Adrenal gland (tissue), 12 donors: ENCODE data around the gene FSTL5. TPM values are rescaled to one million over a fixed set of nuclear protein-coding genes. Genes with fewer than 3 reads are reported as not detected.

Experiments used
- DNase-seq, 7 donors: peaks; one replicate each; pipeline ENCODE4 v3.0.0-alpha.2; 2019 to 2020
- H3K27ac ChIP-seq, 5 donors: fragments of 200-600 bp; sonication (generic) in 4 of 5; 1 replicate in 3 of 5; 2 replicates in 2 of 5; pipeline versions ENCODE4 v1.5.1 to v1.8.0; 2016 to 2020; ENCODE audit warnings: mild to moderate bottlenecking in 1 of 5
- H3K27me3 ChIP-seq: fragments of 200-600 bp; 2 replicates; pipeline ENCODE4 v1.8.0; 2021
- H3K36me3 ChIP-seq, 2 donors: fragments of 200-600 bp; replicated peaks in 1 of 2; 1 replicate in 1 of 2; 2 replicates in 1 of 2; pipeline versions ENCODE4 v1.5.1 to v1.8.0; 2018 to 2022
- H3K4me1 ChIP-seq, 2 donors: fragments of 200-600 bp; replicated peaks in 1 of 2; 1 replicate in 1 of 2; 2 replicates in 1 of 2; pipeline versions ENCODE4 v1.5.1 to v1.8.0; 2018 to 2021
- H3K4me3 ChIP-seq, 4 donors: fragments of 200-600 bp; sonication (generic) in 3 of 4; one replicate each; pipeline ENCODE4 v1.5.1; 2016 to 2018
- H3K9me3 ChIP-seq, 3 donors: fragments of 200-600 bp; sonication (generic) in 1 of 3; replicated peaks in 1 of 3; 1 replicate in 2 of 3; 2 replicates in 1 of 3; pipeline versions ENCODE4 v1.5.1 to v1.8.0; 2016 to 2021
- POLR2A ChIP-seq, 2 donors: fragments of 450-650 bp; IDR thresholded peaks; one replicate each; pipeline ENCODE4 v1.6.1; 2017; ENCODE audit warnings: antibody characterized with exemption in 2 of 2, mild to moderate bottlenecking in 2 of 2, moderate library complexity in 1 of 2
- WGBS, 4 donors: extraction: QIAGEN DNeasy Blood & Tissue Kit in 2 of 4; methylation state at CpG; one replicate each; pipeline versions ENCODE4 v1.1.5 to v1.1.7; 2013 to 2017; 5-methylcytosine and 5-hydroxymethylcytosine counted together
- intact Hi-C, 2 donors: fragments of 100-400 bp; cut with DNase I; formaldehyde crosslinking; loops; one replicate each; pipeline versions ENCODE4 v1.14.1 to v1.15.0; 2022 to 2023
- polyA plus RNA-seq, 3 donors: library from polyadenylated mRNA; stranded (reverse); fragments of 200-250 nt in 2 of 3; fragments of 350-450 nt in 1 of 3; fragmentation: Illumina TruSeq in 1 of 3; extraction: RNeasy Lipid Tissue Mini Kit (QIAGEN cat#74804) in 1 of 3; gene quantifications; one replicate each; pipeline ENCODE4 v1.2.3, GENCODE V29; 2013 to 2014
- total RNA-seq, 9 donors: library from RNA; depleted of rRNA in 4 of 9; stranded (reverse); fragments of >200 nt in 4 of 9; fragments of 120-200 nt in 1 of 9; fragmentation: NEBNext Ultra II Directional in 1 of 9; extraction: Animal tissue kit (Norgen Biotek cat#: 25700) in 1 of 9; gene quantifications; one replicate each; pipeline versions ENCODE4 v1.1.0 to v1.2.4, GENCODE V29; 2013 to 2023
- TF ChIP-seq, protein P1 (sequence below), 6 experiments: fragments of 450-650 bp in 4 of 6; fragments of 200-600 bp in 2 of 6; sonication (generic) in 1 of 6; IDR thresholded peaks; 1 replicate in 5 of 6; 2 replicates in 1 of 6; pipeline versions ENCODE4 v1.5.1 to v1.8.0; 2016 to 2021; ENCODE audit warnings: antibody characterized with exemption in 6 of 6, mild to moderate bottlenecking in 2 of 6, moderate library complexity in 1 of 6
- donor health status: healthy with polysubstance abuse.
- donor health status: Bipolar disorder and iron deficiency.
- donor health status: DM: yes; HTN: yes; CAD: no.
- donor health status: DM: no; HTN: no; CAD: no.
- donor health status: DM: no; HTN: no; CAD: no.
- donor health status: DM: yes; HTN: yes; CAD: no.

Gene FSTL5
- total and polyA plus RNA-seq, 12 donors = 0.10 to 7.7 (median 0.64) TPM; not detected in 3

- H3K4me3 ChIP-seq = no peak overlapping the region
- H3K27me3 ChIP-seq = no peaks in the 10 kb centered on the region
- H3K9me3 ChIP-seq = no peaks in the 10 kb centered on the region
- 70 to 89% (median 81%) methylated on average over 4 of the region's 4 CpGs for WGBS, 4 donors
- intact Hi-C loops = no loop called here
- no peak overlapping the region for H3K27ac ChIP-seq
- DNase-seq = no peak
- TF ChIP-seq, protein P1, sequence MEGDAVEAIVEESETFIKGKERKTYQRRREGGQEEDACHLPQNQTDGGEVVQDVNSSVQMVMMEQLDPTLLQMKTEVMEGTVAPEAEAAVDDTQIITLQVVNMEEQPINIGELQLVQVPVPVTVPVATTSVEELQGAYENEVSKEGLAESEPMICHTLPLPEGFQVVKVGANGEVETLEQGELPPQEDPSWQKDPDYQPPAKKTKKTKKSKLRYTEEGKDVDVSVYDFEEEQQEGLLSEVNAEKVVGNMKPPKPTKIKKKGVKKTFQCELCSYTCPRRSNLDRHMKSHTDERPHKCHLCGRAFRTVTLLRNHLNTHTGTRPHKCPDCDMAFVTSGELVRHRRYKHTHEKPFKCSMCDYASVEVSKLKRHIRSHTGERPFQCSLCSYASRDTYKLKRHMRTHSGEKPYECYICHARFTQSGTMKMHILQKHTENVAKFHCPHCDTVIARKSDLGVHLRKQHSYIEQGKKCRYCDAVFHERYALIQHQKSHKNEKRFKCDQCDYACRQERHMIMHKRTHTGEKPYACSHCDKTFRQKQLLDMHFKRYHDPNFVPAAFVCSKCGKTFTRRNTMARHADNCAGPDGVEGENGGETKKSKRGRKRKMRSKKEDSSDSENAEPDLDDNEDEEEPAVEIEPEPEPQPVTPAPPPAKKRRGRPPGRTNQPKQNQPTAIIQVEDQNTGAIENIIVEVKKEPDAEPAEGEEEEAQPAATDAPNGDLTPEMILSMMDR (IDR thresholded peaks at IDR 0.05) = no peak
- TF ChIP-seq POLR2A (IDR thresholded peaks at IDR 0.05) = no peak
- H3K4me1 ChIP-seq = no peaks in the 10 kb centered on the region
- no peaks in the 10 kb centered on the region for H3K36me3 ChIP-seq
Measured at GRCh38 chr4:161466316-161466715, 697.5 kb downstream of the FSTL5 start.

- no peak for DNase-seq
- no peak overlapping the region for H3K27ac ChIP-seq
- intact Hi-C loops = no loop called here
- WGBS, 4 donors = 50 to 58% (median 56%) methylated on average over 2 of the region's 2 CpGs
- TF ChIP-seq POLR2A (IDR thresholded peaks at IDR 0.05) = no peak
- TF ChIP-seq, protein P1 (IDR thresholded peaks at IDR 0.05) = no peak
- no peaks in the 10 kb centered on the region for H3K27me3 ChIP-seq
- no peaks in the 10 kb centered on the region for H3K9me3 ChIP-seq
- no peaks in the 10 kb centered on the region for H3K4me1 ChIP-seq
- no peak overlapping the region for H3K4me3 ChIP-seq
- H3K36me3 ChIP-seq = no peaks in the 10 kb centered on the region
Measured at GRCh38 chr4:161463436-161463835, 700.4 kb downstream of the FSTL5 start.

- no peak for DNase-seq
- 80 to 94% (median 89%) methylated on average over 3 of the region's 3 CpGs for WGBS, 4 donors
- no peaks in the 10 kb centered on the region for H3K9me3 ChIP-seq
- no peaks in the 10 kb centered on the region for H3K36me3 ChIP-seq
- no peaks in the 10 kb centered on the region for H3K4me1 ChIP-seq
- H3K27me3 ChIP-seq = no peaks in the 10 kb centered on the region
- H3K27ac ChIP-seq = no peak overlapping the region
- intact Hi-C loops = no loop called here
- H3K4me3 ChIP-seq = no peak overlapping the region
- TF ChIP-seq, protein P1 (IDR thresholded peaks at IDR 0.05) = no peak
- TF ChIP-seq POLR2A (IDR thresholded peaks at IDR 0.05) = no peak
Measured at GRCh38 chr4:161457906-161458305, 705.9 kb downstream of the FSTL5 start.

- intact Hi-C loops = no loop called here
- TF ChIP-seq, protein P1 (IDR thresholded peaks at IDR 0.05) = no peak
- no peak for TF ChIP-seq POLR2A (IDR thresholded peaks at IDR 0.05)
- no peaks in the 10 kb centered on the region for H3K4me1 ChIP-seq
- no peak overlapping the region for H3K27ac ChIP-seq
- H3K9me3 ChIP-seq = no peaks in the 10 kb centered on the region
- H3K4me3 ChIP-seq = no peak overlapping the region
- H3K27me3 ChIP-seq = no peaks in the 10 kb centered on the region
- DNase-seq = no peak
- H3K36me3 ChIP-seq = no peaks in the 10 kb centered on the region
- 31 to 68% (median 37%) methylated on average over 1 of the region's 1 CpG for WGBS, 4 donors
Measured at GRCh38 chr4:161457311-161457710, 706.5 kb downstream of the FSTL5 start.
